Measurements from ENCODE around the gene SRCAP. TPM values are rescaled to one million over a fixed set of nuclear protein-coding genes. Genes with fewer than 3 reads are reported as not detected.

The SRCAP gene
- total RNA-seq, 2 donors from 2014 or later = 27.5 to 30.0 TPM

- WGBS, 2 donors = 85 to 91% methylated on average over 7 to 11 of the region's 11 CpGs
- no peak overlapping the region for H3K27ac ChIP-seq
- no peaks in the 10 kb centered on the region for H3K27me3 ChIP-seq
- H3K36me3 ChIP-seq (replicated peaks in 1 of 2; ENCODE audit: insufficient read depth in 1 of 2, low read depth in 2 of 2) = peaks cover 15 to 45% of the 10 kb centered on the region in 2 donors
- no peak for DNase-seq
- ATAC-seq = no peak
- no peaks in the 10 kb centered on the region for H3K9me3 ChIP-seq
- TF ChIP-seq POLR2A (IDR thresholded peaks at IDR 0.05) (no peak), CTCF (IDR thresholded peaks at IDR 0.05) (no peak)
- H3K4me1 ChIP-seq = peaks cover 30% of the 10 kb centered on the region
- H3K4me3 ChIP-seq = no peak overlapping the region
- intact Hi-C loops (cut with DNase I) = no loop called here
These were observed 65.1 kb downstream of the SRCAP start for GRCh38 chr16:30764086-30764485.

GRCh38 chr16:30764816-30765465 lies 66.0 kb downstream of the SRCAP start:
- TF ChIP-seq CTCF (IDR thresholded peaks at IDR 0.05) = no peak
- no peak for TF ChIP-seq POLR2A (IDR thresholded peaks at IDR 0.05)
- intact Hi-C loops (cut with DNase I) = no loop called here
- peaks cover 30% of the 10 kb centered on the region for H3K4me1 ChIP-seq
- 92 to 93% methylated on average over 11 of the region's 12 CpGs for WGBS, 2 donors
- H3K27ac ChIP-seq = no peak overlapping the region
- ATAC-seq = no peak
- peaks cover 22 to 52% of the 10 kb centered on the region in 2 donors for H3K36me3 ChIP-seq (replicated peaks in 1 of 2; ENCODE audit: insufficient read depth in 1 of 2, low read depth in 2 of 2)
- no peak overlapping the region for H3K4me3 ChIP-seq
- H3K9me3 ChIP-seq = no peaks in the 10 kb centered on the region
- DNase-seq = no peak
- no peaks in the 10 kb centered on the region for H3K27me3 ChIP-seq

GRCh38 chr16:30766206-30766932 lies 67.4 kb downstream of the SRCAP start:
- TF ChIP-seq POLR2A (IDR thresholded peaks at IDR 0.05) = no peak
- no peak for TF ChIP-seq CTCF (IDR thresholded peaks at IDR 0.05)
- intact Hi-C loops (cut with DNase I) = no loop called here
- peaks cover 17% of the 10 kb centered on the region for H3K4me1 ChIP-seq
- H3K4me3 ChIP-seq = no peak overlapping the region
- H3K27me3 ChIP-seq = no peaks in the 10 kb centered on the region
- H3K9me3 ChIP-seq = no peaks in the 10 kb centered on the region
- no peak overlapping the region for H3K27ac ChIP-seq
- 88 to 92% methylated on average over 25 to 28 of the region's 29 CpGs for WGBS, 2 donors
- DNase-seq (no peak), ATAC-seq (no peak)
- peaks cover 22 to 55% of the 10 kb centered on the region in 2 donors for H3K36me3 ChIP-seq (replicated peaks in 1 of 2; ENCODE audit: insufficient read depth in 1 of 2, low read depth in 2 of 2)

GRCh38 chr16:30766933-30767284 lies 67.9 kb downstream of the SRCAP start:
- DNase-seq = no peak
- peaks cover 17% of the 10 kb centered on the region for H3K4me1 ChIP-seq
- WGBS, 2 donors = 81 to 83% methylated on average over 3 to 4 of the region's 4 CpGs
- ATAC-seq = no peak
- no peak overlapping the region for H3K27ac ChIP-seq
- H3K4me3 ChIP-seq = no peak overlapping the region
- intact Hi-C loops (cut with DNase I) = no loop called here
- no peak for TF ChIP-seq POLR2A (IDR thresholded peaks at IDR 0.05)
- no peak for TF ChIP-seq CTCF (IDR thresholded peaks at IDR 0.05)
- no peaks in the 10 kb centered on the region for H3K27me3 ChIP-seq
- H3K36me3 ChIP-seq (replicated peaks in 1 of 2; ENCODE audit: insufficient read depth in 1 of 2, low read depth in 2 of 2) = peaks cover 22 to 59% of the 10 kb centered on the region in 2 donors
- H3K9me3 ChIP-seq = no peaks in the 10 kb centered on the region
